ENCODE data around the gene DTX4.
A peak's percentile ranks its signal among the peaks of the same experiment; 100 is the strongest.
"Not testable (repeated sequence)": the region's sequence is repeated elsewhere in the genome, so short reads cannot be mapped to it uniquely, and the experiment has no call there.

DTX4 gene

GRCh38 chr11:59171508-59172322 lies at the start of gene DTX4:
TSS of gene DTX4 (plus strand) at chr11:59172132. CDS start at chr11:59172596, 464 bp downstream.
- H3K36me3 ChIP-seq (ENCODE audit: control insufficient read depth in 1 of 2, insufficient read depth in 2 of 2, low read length in 2 of 2), result no peaks in the 10 kb centered on the region
- H3K27me3 ChIP-seq (ENCODE audit: low read depth, low read length), result no peaks in the 10 kb centered on the region
- peak within 1 kb of the TSS; percentile 90 for H3K27ac ChIP-seq (ENCODE audit: low read length)
- peak within 1 kb of the TSS; percentile 80 to 87 for H3K4me3 ChIP-seq (ENCODE audit: low read depth in 1 of 2, low read length in 2 of 2)
- H3K9me3 ChIP-seq (ENCODE audit: control insufficient read depth in 1 of 2, low read length in 2 of 2), result no peaks in the 10 kb centered on the region
- peaks cover 7 to 24% of the 10 kb centered on the region in 2 donors for H3K4me1 ChIP-seq (ENCODE audit: control insufficient read depth in 1 of 2, insufficient read depth in 2 of 2, low read length in 2 of 2)

GRCh38 chr11:59135648-59136461 lies 36.1 kb upstream of the DTX4 start:
- Histone ChIP-seq H3K27ac (ENCODE audit: low read length) (no peak overlapping the region), H3K4me3 (ENCODE audit: low read depth in 1 of 2, low read length in 2 of 2) (no peak overlapping the region), H3K36me3 (ENCODE audit: control insufficient read depth in 1 of 2, insufficient read depth in 2 of 2, low read length in 2 of 2) (peaks cover 0 to 29% of the 10 kb centered on the region in 2 donors), H3K27me3 (ENCODE audit: low read depth, low read length) (no peaks in the 10 kb centered on the region), H3K9me3 (ENCODE audit: control insufficient read depth in 1 of 2, low read length in 2 of 2) (peaks cover 0 to 4% of the 10 kb centered on the region in 2 donors), H3K4me1 (ENCODE audit: control insufficient read depth in 1 of 2, insufficient read depth in 2 of 2, low read length in 2 of 2) (no peaks in the 10 kb centered on the region)

DNA sequence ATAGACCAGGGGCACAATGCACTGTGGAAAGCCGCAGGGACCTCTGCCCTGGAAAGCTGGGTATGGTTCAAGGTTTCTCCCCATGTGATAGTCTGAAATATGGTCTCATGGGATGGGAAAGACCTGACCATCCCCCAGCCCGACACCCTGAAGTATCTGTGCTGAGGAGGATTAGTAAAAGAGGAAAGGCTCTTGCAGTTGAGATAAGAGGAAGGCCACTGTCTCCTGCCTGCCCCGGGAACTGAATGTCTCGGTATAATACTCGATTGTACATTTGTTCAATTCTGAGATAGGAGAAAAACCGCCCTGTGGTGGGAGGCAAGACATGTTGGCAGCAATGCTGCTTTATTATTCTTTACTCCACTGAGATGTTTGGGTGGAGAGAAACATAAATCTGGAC lies 35.4 kb upstream of the DTX4 start:
- not testable (repeated sequence) for H3K4me3 ChIP-seq (ENCODE audit: low read depth in 1 of 2, low read length in 2 of 2); H3K4me1 ChIP-seq (ENCODE audit: control insufficient read depth in 1 of 2, insufficient read depth in 2 of 2, low read length in 2 of 2); H3K27ac ChIP-seq (ENCODE audit: low read length); H3K27me3 ChIP-seq (ENCODE audit: low read depth, low read length); H3K9me3 ChIP-seq (ENCODE audit: control insufficient read depth in 1 of 2, low read length in 2 of 2)
- H3K36me3 ChIP-seq (ENCODE audit: control insufficient read depth in 1 of 2, insufficient read depth in 2 of 2, low read length in 2 of 2), result peaks cover 0 to 29% of the 10 kb centered on the region in 2 donors

DNA sequence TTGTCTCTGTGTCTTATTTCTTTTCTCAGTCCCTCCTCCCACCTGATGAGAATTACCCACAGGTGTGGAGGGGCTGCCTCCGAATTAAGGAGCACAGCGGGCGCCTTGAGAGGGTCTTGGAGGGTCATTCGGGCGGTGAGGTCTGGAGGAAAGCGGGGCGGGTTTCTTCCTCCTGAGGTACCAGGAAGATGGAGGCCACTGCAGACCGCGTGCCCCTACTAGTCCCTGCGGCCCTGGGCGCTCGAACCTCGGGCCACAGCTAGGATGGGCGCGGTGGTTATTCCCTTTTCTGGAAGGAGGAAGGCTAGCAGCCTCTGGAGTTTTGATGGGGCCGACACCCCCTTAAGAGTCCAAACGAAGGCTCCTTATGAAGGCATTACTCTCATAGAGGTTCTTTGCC lies 34.7 kb upstream of the DTX4 start:
- Histone ChIP-seq H3K4me1 (ENCODE audit: control insufficient read depth in 1 of 2, insufficient read depth in 2 of 2, low read length in 2 of 2) (no peaks in the 10 kb centered on the region), H3K36me3 (ENCODE audit: control insufficient read depth in 1 of 2, insufficient read depth in 2 of 2, low read length in 2 of 2) (peaks cover 0 to 29% of the 10 kb centered on the region in 2 donors), H3K27ac (ENCODE audit: low read length) (no peak overlapping the region), H3K4me3 (ENCODE audit: low read depth in 1 of 2, low read length in 2 of 2) (no peak overlapping the region), H3K9me3 (ENCODE audit: control insufficient read depth in 1 of 2, low read length in 2 of 2) (no peaks in the 10 kb centered on the region), H3K27me3 (ENCODE audit: low read depth, low read length) (no peaks in the 10 kb centered on the region)

GRCh38 chr11:59138643-59139042 lies 33.3 kb upstream of the DTX4 start:
- no peaks in the 10 kb centered on the region for H3K27me3 ChIP-seq (ENCODE audit: low read depth, low read length)
- H3K27ac ChIP-seq (ENCODE audit: low read length), result no peak overlapping the region
- H3K9me3 ChIP-seq (ENCODE audit: control insufficient read depth in 1 of 2, low read length in 2 of 2), result no peaks in the 10 kb centered on the region
- H3K36me3 ChIP-seq (ENCODE audit: control insufficient read depth in 1 of 2, insufficient read depth in 2 of 2, low read length in 2 of 2), result peaks cover 0 to 22% of the 10 kb centered on the region in 2 donors
- H3K4me1 ChIP-seq (ENCODE audit: control insufficient read depth in 1 of 2, insufficient read depth in 2 of 2, low read length in 2 of 2), result peaks cover 0 to 3% of the 10 kb centered on the region in 2 donors
- H3K4me3 ChIP-seq (ENCODE audit: low read depth in 1 of 2, low read length in 2 of 2), result no peak overlapping the region

GRCh38 chr11:59141191-59141590 lies 30.7 kb upstream of the DTX4 start:
- no peaks in the 10 kb centered on the region for H3K27me3 ChIP-seq (ENCODE audit: low read depth, low read length)
- no peak overlapping the region for H3K4me3 ChIP-seq (ENCODE audit: low read depth in 1 of 2, low read length in 2 of 2)
- peaks cover 9 to 17% of the 10 kb centered on the region in 2 donors for H3K4me1 ChIP-seq (ENCODE audit: control insufficient read depth in 1 of 2, insufficient read depth in 2 of 2, low read length in 2 of 2)
- H3K27ac ChIP-seq (ENCODE audit: low read length), result no peak overlapping the region
- H3K36me3 ChIP-seq (ENCODE audit: control insufficient read depth in 1 of 2, insufficient read depth in 2 of 2, low read length in 2 of 2), result peaks cover 0 to 13% of the 10 kb centered on the region in 2 donors
- H3K9me3 ChIP-seq (ENCODE audit: control insufficient read depth in 1 of 2, low read length in 2 of 2), result no peaks in the 10 kb centered on the region

- Histone ChIP-seq H3K4me3 (ENCODE audit: low read depth in 1 of 2, low read length in 2 of 2) (peak overlapping the region; percentile 87 to 89), H3K9me3 (ENCODE audit: control insufficient read depth in 1 of 2, low read length in 2 of 2) (no peaks in the 10 kb centered on the region), H3K27ac (ENCODE audit: low read length) (peak overlapping the region; percentile 90), H3K36me3 (ENCODE audit: control insufficient read depth in 1 of 2, insufficient read depth in 2 of 2, low read length in 2 of 2) (peaks cover 0 to 13% of the 10 kb centered on the region in 2 donors), H3K27me3 (ENCODE audit: low read depth, low read length) (no peaks in the 10 kb centered on the region), H3K4me1 (ENCODE audit: control insufficient read depth in 1 of 2, insufficient read depth in 2 of 2, low read length in 2 of 2) (peaks cover 9 to 17% of the 10 kb centered on the region in 2 donors)
These were observed 30.1 kb upstream of the DTX4 start for GRCh38 chr11:59141673-59142460.

DNA sequence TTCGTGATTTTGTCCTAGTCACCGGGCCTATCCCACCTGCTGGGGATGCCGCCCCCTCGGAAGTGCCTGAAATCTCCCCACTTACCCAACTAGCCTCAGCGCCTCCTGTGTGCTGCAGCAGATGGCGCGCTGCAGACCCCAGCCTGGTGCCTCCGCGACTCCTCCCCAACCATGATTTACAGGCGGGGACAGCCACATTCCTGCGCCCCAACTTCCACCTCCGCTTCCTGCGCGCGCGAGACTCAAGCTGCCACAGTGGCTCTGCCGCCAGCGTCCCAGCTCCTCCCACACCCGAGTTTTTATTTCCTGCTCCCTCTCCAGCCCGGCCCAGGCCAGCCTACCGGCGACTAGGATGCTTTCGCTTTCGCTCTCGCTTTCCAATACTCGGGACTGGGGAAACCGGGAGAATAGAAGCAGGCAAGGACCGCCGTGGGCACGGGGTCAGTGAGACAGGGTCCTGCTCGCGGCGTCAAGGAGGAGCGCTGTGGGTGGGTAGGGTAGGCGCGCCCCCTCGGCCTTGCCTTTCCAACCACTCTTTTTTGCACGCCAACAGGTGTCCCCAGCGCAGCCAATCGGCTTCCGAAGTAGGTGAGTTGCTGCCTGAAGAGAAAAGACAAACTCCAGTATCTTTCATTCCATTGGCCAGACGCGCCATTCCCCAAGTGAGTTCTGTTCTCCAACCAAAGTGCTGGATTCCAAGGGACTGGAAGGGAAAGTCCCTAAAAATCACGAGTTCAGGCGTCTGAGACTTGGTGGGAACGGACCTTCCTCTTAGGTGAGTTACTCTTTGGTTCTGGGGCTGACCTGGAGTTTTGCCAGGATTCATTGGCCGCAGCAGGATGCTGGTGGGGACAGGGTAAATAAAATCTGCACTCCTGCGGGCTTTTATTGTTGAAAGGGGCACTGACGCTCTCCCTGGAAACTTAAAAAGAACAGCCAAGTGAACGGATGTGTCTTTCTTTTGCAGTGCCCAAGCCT lies 29.1 kb upstream of the DTX4 start, which contains the start of gene FAM111A:
Gene FAM111A (plus strand): TSS at position 327 of the 978 bp plus-strand sequence. CDS start 6,017 bp downstream, outside the sequence.
- no peaks in the 10 kb centered on the region for H3K9me3 ChIP-seq (ENCODE audit: control insufficient read depth in 1 of 2, low read length in 2 of 2)
- no peaks in the 10 kb centered on the region for H3K27me3 ChIP-seq (ENCODE audit: low read depth, low read length)
- peak within 1 kb of the TSS; percentile 87 to 89 for H3K4me3 ChIP-seq (ENCODE audit: low read depth in 1 of 2, low read length in 2 of 2)
- peak within 1 kb of the TSS; percentile 90 for H3K27ac ChIP-seq (ENCODE audit: low read length)
- peaks cover 9 to 17% of the 10 kb centered on the region in 2 donors for H3K4me1 ChIP-seq (ENCODE audit: control insufficient read depth in 1 of 2, insufficient read depth in 2 of 2, low read length in 2 of 2)
- H3K36me3 ChIP-seq (ENCODE audit: control insufficient read depth in 1 of 2, insufficient read depth in 2 of 2, low read length in 2 of 2), result peaks cover 0 to 9% of the 10 kb centered on the region in 2 donors

- peaks cover 0 to 5% of the 10 kb centered on the region in 2 donors for H3K36me3 ChIP-seq (ENCODE audit: control insufficient read depth in 1 of 2, insufficient read depth in 2 of 2, low read length in 2 of 2)
- H3K4me3 ChIP-seq (ENCODE audit: low read depth in 1 of 2, low read length in 2 of 2), result peak overlapping the region; percentile 87 to 89
- H3K4me1 ChIP-seq (ENCODE audit: control insufficient read depth in 1 of 2, insufficient read depth in 2 of 2, low read length in 2 of 2), result peaks cover 9 to 17% of the 10 kb centered on the region in 2 donors
- H3K27ac ChIP-seq (ENCODE audit: low read length), result peak overlapping the region; percentile 90
- H3K27me3 ChIP-seq (ENCODE audit: low read depth, low read length), result no peaks in the 10 kb centered on the region
- H3K9me3 ChIP-seq (ENCODE audit: control insufficient read depth in 1 of 2, low read length in 2 of 2), result no peaks in the 10 kb centered on the region
These were observed 27.8 kb upstream of the DTX4 start for GRCh38 chr11:59144096-59144495.

Data from muscle layer of duodenum (tissue), 2 donors.